Testis (tissue), 2 donors: Measurements from ENCODE around the gene PKIG.

Source experiments
- POLR2A ChIP-seq: fragments of 450-650 bp; IDR thresholded peaks from one replicate; pipeline ENCODE4 v1.6.1; 2017; ENCODE audit warnings: antibody characterized with exemption, mild to moderate bottlenecking, moderate library complexity
- TF ChIP-seq, protein P1 (sequence below), 3 experiments: fragments of 450-650 bp in 2 of 3; fragments of 200-600 bp in 1 of 3; sonication (generic) in 1 of 3; IDR thresholded peaks; one replicate each; pipeline ENCODE4 v1.5.1; 2016 to 2019; ENCODE audit warnings: antibody characterized with exemption in 3 of 3, mild to moderate bottlenecking in 2 of 3, moderate library complexity in 1 of 3

DNA sequence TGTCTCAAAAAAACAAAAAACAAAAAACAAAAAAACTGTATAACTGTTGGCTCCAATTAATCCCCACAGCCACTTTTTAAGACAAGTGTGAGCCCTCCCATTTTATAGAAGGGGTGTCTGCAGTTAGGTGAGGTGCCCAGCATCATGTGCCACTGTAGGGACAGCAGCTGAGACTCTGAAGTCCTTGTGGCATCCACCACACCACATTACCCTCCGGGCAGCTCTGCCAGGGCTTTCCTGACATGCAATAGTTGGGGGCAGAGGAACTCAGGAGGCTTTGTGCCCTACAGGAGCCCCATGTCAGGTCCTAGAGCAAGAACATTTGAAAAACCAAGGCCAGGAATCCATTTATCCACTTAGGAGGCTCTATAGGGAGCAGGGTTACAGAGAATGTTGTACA, 17.3 kb downstream of the PKIG start:
- TF ChIP-seq, protein P1, sequence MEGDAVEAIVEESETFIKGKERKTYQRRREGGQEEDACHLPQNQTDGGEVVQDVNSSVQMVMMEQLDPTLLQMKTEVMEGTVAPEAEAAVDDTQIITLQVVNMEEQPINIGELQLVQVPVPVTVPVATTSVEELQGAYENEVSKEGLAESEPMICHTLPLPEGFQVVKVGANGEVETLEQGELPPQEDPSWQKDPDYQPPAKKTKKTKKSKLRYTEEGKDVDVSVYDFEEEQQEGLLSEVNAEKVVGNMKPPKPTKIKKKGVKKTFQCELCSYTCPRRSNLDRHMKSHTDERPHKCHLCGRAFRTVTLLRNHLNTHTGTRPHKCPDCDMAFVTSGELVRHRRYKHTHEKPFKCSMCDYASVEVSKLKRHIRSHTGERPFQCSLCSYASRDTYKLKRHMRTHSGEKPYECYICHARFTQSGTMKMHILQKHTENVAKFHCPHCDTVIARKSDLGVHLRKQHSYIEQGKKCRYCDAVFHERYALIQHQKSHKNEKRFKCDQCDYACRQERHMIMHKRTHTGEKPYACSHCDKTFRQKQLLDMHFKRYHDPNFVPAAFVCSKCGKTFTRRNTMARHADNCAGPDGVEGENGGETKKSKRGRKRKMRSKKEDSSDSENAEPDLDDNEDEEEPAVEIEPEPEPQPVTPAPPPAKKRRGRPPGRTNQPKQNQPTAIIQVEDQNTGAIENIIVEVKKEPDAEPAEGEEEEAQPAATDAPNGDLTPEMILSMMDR (IDR thresholded peaks at IDR 0.05): no peak
- no peak for TF ChIP-seq POLR2A
